ENCODE measurements around the gene KIR3DL1. TPM values are rescaled to one million over a fixed set of nuclear protein-coding genes. Genes with fewer than 3 reads are reported as not detected.

Gene KIR3DL1
- total and polyA plus RNA-seq, 2 of the 13 experiments (the other 11 are each of a cell fraction or from before 2014, with no cell fraction given): not detected

GRCh38 chr19:54817670-54818536, 1.6 kb downstream of the KIR3DL1 start:
- no peaks in the 10 kb centered on the region for H3K36me3 ChIP-seq (replicated peaks in 1 of 2; ENCODE audit: control insufficient read depth in 1 of 2, insufficient read depth in 2 of 2, low read length in 2 of 2)
- H4K20me1 ChIP-seq (ENCODE audit: insufficient read depth, low read length): no peaks in the 10 kb centered on the region
- no TSS peak for BruUV-seq (replicated peaks)
- no peaks in the 10 kb centered on the region for H3K4me1 ChIP-seq (ENCODE audit: insufficient read depth, low read length)
- no peaks in the 10 kb centered on the region for H3K9me3 ChIP-seq (ENCODE audit: low read length)
- H3K4me3 ChIP-seq (replicated peaks in 1 of 3; ENCODE audit: insufficient read depth in 1 of 3, low read depth in 2 of 3, low read length in 3 of 3): no peak overlapping the region
- no peaks in the 10 kb centered on the region for H3K79me2 ChIP-seq (ENCODE audit: insufficient read depth, low read length)
- ATAC-seq: no peak
- TF ChIP-seq MTERF4 (CRISPR knock-in tag; IDR thresholded peaks at IDR 0.05) (no peak), ZBTB3 (CRISPR knock-in tag; IDR thresholded peaks at IDR 0.05; ENCODE audit: borderline replicate concordance, low read depth) (no peak), PRDM10 (CRISPR knock-in tag; IDR thresholded peaks at IDR 0.05; ENCODE audit: low read depth) (no peak), ZNF589 (CRISPR knock-in tag; conservative IDR thresholded peaks at IDR 0.05) (no peak), CCAR2 (optimal IDR thresholded peaks at IDR 0.05; ENCODE audit: low read depth, low read length) (no peak), CERS6 (CRISPR knock-in tag; IDR thresholded peaks at IDR 0.05) (no peak), ZNF710 (CRISPR knock-in tag; IDR thresholded peaks at IDR 0.05; ENCODE audit: borderline replicate concordance) (no peak), SP5 (CRISPR knock-in tag; IDR thresholded peaks at IDR 0.05; ENCODE audit: borderline replicate concordance, low read depth) (no peak), SRSF9 (IDR thresholded peaks at IDR 0.05; ENCODE audit: borderline replicate concordance, insufficient read depth, low read depth, low read length, poor library complexity, severe bottlenecking) (no peak), MXD1 (CRISPR knock-in tag; IDR thresholded peaks at IDR 0.05) (no peak), TP53 (CRISPR knock-in tag; conservative IDR thresholded peaks at IDR 0.05) (no peak)
- H2AFZ ChIP-seq (ENCODE audit: low read length): no peak overlapping the region
- FAIRE-seq: no peak
- H3K27me3 ChIP-seq (ENCODE audit: control insufficient read depth in 1 of 2, insufficient read depth in 2 of 2, low read length in 2 of 2): peaks cover 0 to 2% of the 10 kb centered on the region in 2 experiments; a peak in 3 of 5 replicates
- H3K27ac ChIP-seq (ENCODE audit: extremely low read length, insufficient read depth, low read length): no peak overlapping the region
- in situ Hi-C loops (cut with HindIII; ENCODE audit: extremely low pct_ligation_motif_present, low pct_unique_long_range_greater_than_20kb) (no loop called here), intact Hi-C loops (cut with micrococcal nuclease; ENCODE audit: unreplicated experiment) (no loop called here)
- POLR2A ChIA-PET: no interaction called here
- no peak for DNase-seq (ENCODE audit: low spot score)
- WGBS (ENCODE audit: low lambda C conversion rate): 10% methylated on average over 13 of the region's 15 CpGs
- H3K4me2 ChIP-seq (ENCODE audit: low read depth, low read length): no peak overlapping the region
- CTCF ChIA-PET (ENCODE audit: low intra/inter-chr PET ratio, low total read pairs): no interaction called here
- H3K9ac ChIP-seq (ENCODE audit: insufficient read depth, low read depth, low read length): no peak overlapping the region

Data from HepG2 (cell line).